ENCODE data around the gene STXBP5.

Gene STXBP5

DNA sequence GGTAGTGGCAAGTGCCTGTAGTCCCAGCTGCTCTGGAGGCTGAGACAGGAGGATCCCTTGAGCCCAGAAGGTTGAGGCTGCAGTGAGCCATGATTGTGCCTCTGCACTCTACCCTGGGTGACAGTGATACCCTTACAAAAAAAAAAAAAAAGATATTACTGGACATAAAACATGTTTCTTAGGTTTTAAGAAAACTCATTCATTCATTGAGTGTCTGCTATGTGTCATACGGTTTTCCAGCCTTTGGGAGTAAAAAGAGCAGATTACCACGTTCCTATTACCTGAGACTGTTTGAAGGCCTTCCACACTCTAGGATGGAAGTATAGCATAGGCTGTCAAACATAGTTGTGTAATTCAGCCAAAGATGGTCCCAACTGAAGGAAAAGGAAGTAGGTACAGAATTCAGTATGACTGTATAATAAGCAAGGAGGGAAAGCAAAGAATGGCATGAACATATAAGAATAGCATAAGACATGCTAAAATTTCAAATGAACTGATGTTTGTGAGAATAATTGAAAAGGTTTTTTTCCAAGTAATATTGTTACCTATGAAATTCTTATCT is 22.0 kb downstream of the STXBP5 start:
- TF ChIP-seq GATA2 (IDR thresholded peaks at IDR 0.05; ENCODE audit: low read depth, low read length), result no peak
- no peak for TF ChIP-seq GATA3 (IDR thresholded peaks at IDR 0.05; ENCODE audit: low read depth, low read length)

DNA sequence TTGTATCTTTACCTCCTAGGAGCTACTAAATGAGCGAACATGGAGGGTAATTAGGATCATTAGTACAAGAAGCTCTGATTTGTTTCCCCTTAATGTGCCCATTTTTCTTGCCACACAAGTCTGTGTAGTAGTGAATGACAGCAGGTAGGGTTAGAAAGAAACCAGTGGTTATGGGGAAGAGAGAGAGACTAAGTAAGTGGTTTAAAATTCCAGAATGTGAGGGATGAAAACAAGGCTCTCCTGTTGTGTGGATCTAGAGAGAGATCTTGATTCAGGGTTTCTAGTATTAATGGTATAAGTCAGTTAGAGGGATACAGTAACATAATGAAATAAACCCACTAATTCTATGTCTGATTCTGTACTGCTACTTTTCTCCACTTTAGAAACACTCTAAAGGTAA is 22.7 kb downstream of the STXBP5 start:
- TF ChIP-seq GATA3 (IDR thresholded peaks at IDR 0.05; ENCODE audit: low read depth, low read length), result no peak
- TF ChIP-seq GATA2 (IDR thresholded peaks at IDR 0.05; ENCODE audit: low read depth, low read length), result no peak

- TF ChIP-seq GATA2 (IDR thresholded peaks at IDR 0.05; ENCODE audit: low read depth, low read length) (no peak), GATA3 (IDR thresholded peaks at IDR 0.05; ENCODE audit: low read depth, low read length) (no peak)
These were observed 23.6 kb downstream of the STXBP5 start for GRCh38 chr6:147227770-147228320.

- TF ChIP-seq GATA2 (IDR thresholded peaks at IDR 0.05; ENCODE audit: low read depth, low read length), result no peak
- no peak for TF ChIP-seq GATA3 (IDR thresholded peaks at IDR 0.05; ENCODE audit: low read depth, low read length)
These were observed 27.4 kb downstream of the STXBP5 start for GRCh38 chr6:147231589-147231988.

DNA sequence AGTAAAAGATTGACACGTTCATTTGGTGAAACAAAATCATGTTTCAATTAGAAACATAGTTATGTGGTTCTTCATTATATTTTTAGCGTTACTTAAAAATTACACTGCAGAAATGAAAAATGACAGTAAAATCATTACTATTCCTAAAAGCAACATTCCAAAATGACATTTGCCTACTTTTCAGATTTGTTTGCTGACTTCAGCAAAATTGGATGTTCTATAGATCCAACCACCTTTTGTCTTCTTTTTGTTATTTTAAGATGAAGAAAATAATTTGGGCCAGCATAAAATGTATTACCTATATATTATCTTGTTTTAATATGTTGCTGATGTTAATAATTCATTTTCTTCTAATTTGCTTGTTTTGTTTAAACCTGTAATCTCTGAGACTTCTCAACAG is 30.5 kb downstream of the STXBP5 start:
- TF ChIP-seq GATA3 (IDR thresholded peaks at IDR 0.05; ENCODE audit: low read depth, low read length), result no peak
- no peak for TF ChIP-seq GATA2 (IDR thresholded peaks at IDR 0.05; ENCODE audit: low read depth, low read length)

DNA sequence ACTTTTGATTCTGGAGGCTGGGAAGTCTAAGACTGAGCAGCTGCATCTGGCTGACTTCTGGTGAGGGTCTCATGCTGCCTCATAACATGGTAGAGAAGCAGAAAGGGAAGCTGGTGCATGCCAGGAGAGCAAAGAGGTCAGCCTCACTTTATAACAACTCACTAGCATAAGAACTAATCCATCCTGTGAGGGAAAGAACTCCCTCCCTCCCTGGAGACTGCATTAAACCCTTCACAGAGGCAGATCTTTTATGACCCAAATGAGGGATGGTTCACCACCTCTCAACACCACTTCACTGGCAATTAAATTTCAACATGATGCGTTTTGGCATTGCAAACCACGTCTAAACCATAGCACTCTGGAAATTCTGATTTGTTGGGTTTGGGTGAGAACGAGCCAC is 33.9 kb downstream of the STXBP5 start:
- TF ChIP-seq GATA3 (IDR thresholded peaks at IDR 0.05; ENCODE audit: low read depth, low read length) (no peak), GATA2 (IDR thresholded peaks at IDR 0.05; ENCODE audit: low read depth, low read length) (no peak)

GRCh38 chr6:147238906-147239305 is 34.7 kb downstream of the STXBP5 start:
- TF ChIP-seq GATA3 (IDR thresholded peaks at IDR 0.05; ENCODE audit: low read depth, low read length), result no peak
- TF ChIP-seq GATA2 (IDR thresholded peaks at IDR 0.05; ENCODE audit: low read depth, low read length), result no peak

DNA sequence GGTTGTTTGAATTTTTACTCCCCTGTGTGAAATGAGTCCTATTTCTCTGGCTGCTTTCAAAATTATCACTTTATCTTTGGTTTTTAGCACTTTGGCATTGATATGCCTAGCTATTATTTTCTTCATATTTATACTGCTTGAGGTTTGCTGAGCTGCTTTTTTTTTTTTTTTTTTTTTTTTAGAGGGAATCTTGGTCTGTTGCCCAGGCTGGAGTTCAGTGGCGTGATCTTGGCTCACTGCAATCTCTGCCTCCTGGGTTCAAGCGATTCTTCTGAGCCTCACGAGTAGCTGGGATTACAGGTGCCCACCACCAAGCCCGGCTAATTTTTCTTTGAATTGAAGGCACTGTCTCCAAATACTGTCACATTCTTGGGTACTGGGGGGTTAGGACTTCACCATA is 40.6 kb downstream of the STXBP5 start:
- TF ChIP-seq GATA2 (IDR thresholded peaks at IDR 0.05; ENCODE audit: low read depth, low read length) (no peak), GATA3 (IDR thresholded peaks at IDR 0.05; ENCODE audit: low read depth, low read length) (no peak)

GRCh38 chr6:147245693-147246092 is 41.5 kb downstream of the STXBP5 start:
- TF ChIP-seq GATA2 (IDR thresholded peaks at IDR 0.05; ENCODE audit: low read depth, low read length) (no peak), GATA3 (IDR thresholded peaks at IDR 0.05; ENCODE audit: low read depth, low read length) (no peak)

DNA sequence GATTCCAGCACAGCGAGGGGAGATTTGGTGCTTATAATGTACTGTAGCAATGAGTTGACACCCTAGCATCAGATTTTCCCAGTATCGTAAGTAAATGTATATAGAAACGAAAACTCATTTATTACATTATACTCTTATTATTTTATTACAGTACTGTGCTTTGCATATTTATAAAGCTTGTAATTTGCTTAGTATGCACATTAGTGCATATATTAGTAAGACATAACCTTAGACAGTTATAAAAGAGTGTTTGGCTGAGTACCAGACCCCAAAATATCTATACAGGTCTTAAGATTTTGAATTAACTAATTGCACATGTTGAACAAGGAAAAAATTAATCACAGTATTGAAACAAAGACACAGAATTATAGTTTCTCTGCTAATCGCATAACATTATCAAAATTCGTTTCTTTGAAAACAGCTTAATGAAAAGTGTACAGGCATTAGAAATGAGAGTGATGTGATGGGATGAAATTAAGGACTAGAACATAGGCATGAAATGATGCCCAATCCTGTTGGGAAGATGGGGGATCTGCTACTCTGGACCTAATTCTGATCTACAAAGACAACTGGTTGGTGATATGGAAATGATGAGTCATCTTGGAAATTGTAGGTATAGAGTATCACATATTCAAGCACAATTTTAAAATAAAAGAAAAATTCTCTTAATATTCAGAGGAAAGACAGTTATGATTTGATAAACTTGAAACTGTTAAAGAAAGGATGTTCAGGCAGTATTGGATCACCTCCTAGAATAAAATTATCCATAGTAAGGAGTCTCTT is 42.8 kb downstream of the STXBP5 start:
- TF ChIP-seq GATA3 (IDR thresholded peaks at IDR 0.05; ENCODE audit: low read depth, low read length), result no peak
- TF ChIP-seq GATA2 (IDR thresholded peaks at IDR 0.05; ENCODE audit: low read depth, low read length), result no peak

GRCh38 chr6:147248859-147249258 is 44.6 kb downstream of the STXBP5 start:
- TF ChIP-seq GATA2 (IDR thresholded peaks at IDR 0.05; ENCODE audit: low read depth, low read length), result no peak
- no peak for TF ChIP-seq GATA3 (IDR thresholded peaks at IDR 0.05; ENCODE audit: low read depth, low read length)

DNA sequence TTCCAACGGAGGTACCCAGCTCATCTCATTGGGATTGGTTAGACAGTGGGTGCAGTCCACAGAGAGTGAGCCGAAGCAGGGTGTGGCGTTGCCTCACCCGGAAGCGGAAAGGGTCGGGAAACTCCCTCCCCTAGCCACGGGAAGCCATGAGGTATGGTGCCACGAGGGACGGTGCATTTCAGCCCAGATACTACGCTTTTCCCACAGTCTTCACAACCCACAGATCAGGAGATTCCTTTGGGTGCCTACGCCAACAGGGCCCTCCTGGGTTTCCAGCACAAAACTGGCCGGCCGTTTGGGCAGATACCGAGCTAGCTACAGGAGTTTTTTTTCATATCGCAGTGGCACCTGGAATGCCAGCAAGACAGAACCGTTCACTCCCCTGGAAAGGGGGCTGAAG is 46.9 kb downstream of the STXBP5 start:
- no peak for TF ChIP-seq GATA2 (IDR thresholded peaks at IDR 0.05; ENCODE audit: low read depth, low read length)

DNA sequence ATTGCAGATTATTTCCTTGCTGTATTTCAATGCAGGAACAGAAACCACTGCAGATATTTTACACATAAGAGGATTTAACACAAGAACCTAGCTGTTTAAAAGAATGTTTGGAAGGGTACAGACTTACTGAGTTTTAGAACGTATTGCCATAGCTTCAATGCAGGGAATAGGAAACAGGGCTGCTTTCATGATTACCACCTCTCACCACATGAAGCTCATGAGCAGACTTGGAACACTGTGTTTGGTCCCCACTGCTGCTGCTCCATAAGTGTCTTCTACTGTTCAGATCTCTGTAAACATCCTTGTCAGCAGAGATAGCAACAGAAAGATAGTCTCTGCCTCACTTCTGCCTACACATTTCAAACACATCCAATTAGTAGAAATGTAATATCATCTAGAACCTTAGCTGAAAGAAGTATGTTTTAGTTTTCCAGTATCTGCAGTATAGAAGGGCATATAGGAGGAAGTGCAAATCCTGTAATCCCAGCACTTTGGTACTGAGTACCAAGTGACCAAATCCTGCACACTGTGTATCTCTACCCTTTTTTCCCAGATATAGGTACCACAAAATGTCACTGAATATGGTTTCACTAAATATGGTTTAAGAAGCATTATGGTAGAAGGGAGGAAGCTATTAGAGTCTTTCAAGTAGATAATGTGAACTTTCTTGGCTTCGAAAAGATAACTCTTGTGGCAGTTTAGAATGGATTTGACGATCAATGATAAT is 51.9 kb downstream of the STXBP5 start:
- TF ChIP-seq GATA3 (IDR thresholded peaks at IDR 0.05; ENCODE audit: low read depth, low read length) (no peak), GATA2 (IDR thresholded peaks at IDR 0.05; ENCODE audit: low read depth, low read length) (no peak)

- TF ChIP-seq GATA3 (IDR thresholded peaks at IDR 0.05; ENCODE audit: low read depth, low read length), result no peak
These were observed 53.5 kb downstream of the STXBP5 start for GRCh38 chr6:147257760-147258159.

DNA sequence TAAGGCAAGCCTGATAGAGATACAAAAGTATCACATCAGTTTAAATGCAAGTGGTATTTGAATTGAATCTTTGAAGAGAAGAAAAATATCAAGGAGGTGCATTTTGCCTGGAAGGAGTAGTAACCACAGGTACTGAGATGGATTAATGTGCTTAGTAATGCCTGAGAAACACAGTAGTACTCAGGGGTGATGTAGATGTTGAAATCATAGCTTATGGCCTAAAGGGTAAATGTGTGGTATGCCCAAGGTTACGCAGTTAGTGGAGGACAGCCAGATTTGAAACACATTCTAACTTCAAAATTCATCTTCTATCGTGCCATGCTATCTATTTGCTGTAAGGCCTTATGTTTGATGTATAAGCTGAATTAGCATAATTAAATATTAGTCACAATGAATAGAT is 55.9 kb downstream of the STXBP5 start:
- TF ChIP-seq GATA2 (IDR thresholded peaks at IDR 0.05; ENCODE audit: low read depth, low read length), result no peak
- TF ChIP-seq GATA3 (IDR thresholded peaks at IDR 0.05; ENCODE audit: low read depth, low read length), result no peak
